Endothelial cell of umbilical vein (primary cell): Measurements from ENCODE around the gene UQCRC1.

Experiments
- EZH2 ChIP-seq: IDR thresholded peaks from 2 replicates; pipeline ENCODE4 v1.6.1; 2012; ENCODE audit warnings: borderline replicate concordance, low read depth, mild to moderate bottlenecking, moderate library complexity, low read length, inconsistent platforms; ENCODE audit not compliant: severe bottlenecking
- POLR2A ChIP-seq: IDR thresholded peaks from 2 replicates; pipeline ENCODE4 v1.6.1; 2012; ENCODE audit warnings: low read depth, mild to moderate bottlenecking, control low read depth, low read length
- TF ChIP-seq, protein P1 (sequence below), 2 donors: IDR thresholded peaks; 1 replicate in 1 of 2; 2 replicates in 1 of 2; pipeline ENCODE4 v1.5.1; 2011; ENCODE audit warnings: low read length in 2 of 2, mild to moderate bottlenecking in 2 of 2, moderate library complexity in 2 of 2, control low read depth in 1 of 2, inconsistent platforms in 1 of 2, low read depth in 1 of 2; ENCODE audit not compliant: insufficient read depth in 1 of 2; ENCODE audit errors: extremely low read depth in 1 of 2
- TF ChIP-seq, protein P2 (sequence below): IDR thresholded peaks from 2 replicates; pipeline ENCODE4 v1.6.1; 2011; ENCODE audit not compliant: insufficient read depth, insufficient read length

- TF ChIP-seq EZH2 (no peak), POLR2A (no peak)
- TF ChIP-seq, protein P1, sequence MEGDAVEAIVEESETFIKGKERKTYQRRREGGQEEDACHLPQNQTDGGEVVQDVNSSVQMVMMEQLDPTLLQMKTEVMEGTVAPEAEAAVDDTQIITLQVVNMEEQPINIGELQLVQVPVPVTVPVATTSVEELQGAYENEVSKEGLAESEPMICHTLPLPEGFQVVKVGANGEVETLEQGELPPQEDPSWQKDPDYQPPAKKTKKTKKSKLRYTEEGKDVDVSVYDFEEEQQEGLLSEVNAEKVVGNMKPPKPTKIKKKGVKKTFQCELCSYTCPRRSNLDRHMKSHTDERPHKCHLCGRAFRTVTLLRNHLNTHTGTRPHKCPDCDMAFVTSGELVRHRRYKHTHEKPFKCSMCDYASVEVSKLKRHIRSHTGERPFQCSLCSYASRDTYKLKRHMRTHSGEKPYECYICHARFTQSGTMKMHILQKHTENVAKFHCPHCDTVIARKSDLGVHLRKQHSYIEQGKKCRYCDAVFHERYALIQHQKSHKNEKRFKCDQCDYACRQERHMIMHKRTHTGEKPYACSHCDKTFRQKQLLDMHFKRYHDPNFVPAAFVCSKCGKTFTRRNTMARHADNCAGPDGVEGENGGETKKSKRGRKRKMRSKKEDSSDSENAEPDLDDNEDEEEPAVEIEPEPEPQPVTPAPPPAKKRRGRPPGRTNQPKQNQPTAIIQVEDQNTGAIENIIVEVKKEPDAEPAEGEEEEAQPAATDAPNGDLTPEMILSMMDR (IDR thresholded peaks at IDR 0.05; ENCODE audit: extremely low read depth in 1 of 2, insufficient read depth in 1 of 2, low read depth in 1 of 2, low read length in 2 of 2) = no peak
- TF ChIP-seq, protein P2, sequence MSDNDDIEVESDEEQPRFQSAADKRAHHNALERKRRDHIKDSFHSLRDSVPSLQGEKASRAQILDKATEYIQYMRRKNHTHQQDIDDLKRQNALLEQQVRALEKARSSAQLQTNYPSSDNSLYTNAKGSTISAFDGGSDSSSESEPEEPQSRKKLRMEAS = no peak
These were observed 8.1 kb upstream of the UQCRC1 start for GRCh38 chr3:48617559-48617958.
